Activated B cell treated with CpG ODN at 0.5 μM for 24 hours (primary cell): ENCODE results near the gene ARID3B. TPM values are rescaled to one million over a fixed set of nuclear protein-coding genes. Genes with fewer than 3 reads are reported as not detected.

Source experiments
- ATAC-seq: fragments of 200-7000 bp; cut with Tn5 transposase; one replicate; pipeline ENCODE4 v1.10.0; 2021; ENCODE audit warnings: low read depth, mild to moderate bottlenecking, moderate library complexity
- CTCF ChIA-PET: fragments of 350-600 bp; sonication (Branson Sonifier 250); formaldehyde crosslinking; loops from one replicate; lab custom pipeline; 2021; ENCODE audit warnings: antibody characterized with exemption; lab: Charles Lee
- POLR2A ChIA-PET: fragments of 350-600 bp; sonication (Branson Sonifier 250); formaldehyde crosslinking; loops from one replicate; lab custom pipeline; 2021; ENCODE audit warnings: antibody characterized with exemption; lab: Charles Lee
- DNase-seq: peaks from one replicate; pipeline ENCODE4 v3.0.0; 2022
- H3K27ac Mint-ChIP-seq: one replicate; pipeline ENCODE4 v1.8.0; 2020; ENCODE audit warnings: mixed read lengths
- H3K27me3 Mint-ChIP-seq: one replicate; pipeline ENCODE4 v1.8.0; 2021; ENCODE audit warnings: mixed read lengths
- H3K36me3 Mint-ChIP-seq: one replicate; pipeline ENCODE4 v1.8.0; 2021; ENCODE audit warnings: low read depth, mixed read lengths
- H3K4me1 Mint-ChIP-seq: one replicate; pipeline ENCODE4 v1.8.0; 2021; ENCODE audit warnings: mixed read lengths
- H3K4me3 Mint-ChIP-seq: one replicate; pipeline ENCODE4 v1.8.0; 2020; ENCODE audit warnings: mild to moderate bottlenecking, mixed read lengths
- H3K9me3 Mint-ChIP-seq: one replicate; pipeline ENCODE4 v1.8.0; 2020; ENCODE audit warnings: mixed read lengths
- CTCF ChIP-seq: fragments of 200-600 bp; IDR thresholded peaks from one replicate; pipeline ENCODE4 v1.8.0; 2022; ENCODE audit warnings: antibody characterized with exemption, mild to moderate bottlenecking
- intact Hi-C: fragments of 100-400 bp; cut with micrococcal nuclease; formaldehyde crosslinking; loops from one replicate; pipeline ENCODE4 v1.15.1; 2024
- total RNA-seq: library from RNA; stranded (reverse); gene quantifications from 2 replicates; pipeline ENCODE4 v1.2.3, GENCODE V29; 2022

The ARID3B gene
- total RNA-seq, 1 donor from 2014 or later, result 26.9 TPM

GRCh38 chr15:74621546-74621920 is 80.5 kb downstream of the ARID3B start:
- intact Hi-C loops, result loop anchor here (1.0 kb wide), 2 partner anchors 11 to 247 kb away; no protein-coding TSS in a partner anchor
- ATAC-seq (no peak), DNase-seq (no peak)
- TF ChIP-seq CTCF, result no peak
- Mint-ChIP-seq H3K27me3 (no peaks in the 10 kb centered on the region), H3K4me1 (peaks cover 58% of the 10 kb centered on the region), H3K9me3 (no peaks in the 10 kb centered on the region), H3K4me3 (no peak overlapping the region), H3K36me3 (peaks cover 82% of the 10 kb centered on the region), H3K27ac (no peak overlapping the region)
- POLR2A ChIA-PET, result interaction anchor here (0.6 to 1.6 kb wide), 4 partner anchors 9 to 156 kb away, joined by 3 to 6 read pairs (median 4); no protein-coding TSS in a partner anchor
- CTCF ChIA-PET, result interaction anchor here (0.5 to 10.6 kb wide), 7 partner anchors 11 to 330 kb away, joined by 3 to 136 read pairs (median 3); no protein-coding TSS in a partner anchor

GRCh38 chr15:74621936-74622335 is 80.9 kb downstream of the ARID3B start:
- ChIA-PET CTCF (interaction anchor here (0.8 to 10.6 kb wide), 6 partner anchors 10 to 329 kb away, joined by 3 to 136 read pairs (median 6); no protein-coding TSS in a partner anchor), POLR2A (interaction anchor here (1.6 kb wide), 1 partner anchor 8 kb away, joined by 6 read pairs; no protein-coding TSS in a partner anchor)
- TF ChIP-seq CTCF, result no peak
- DNase-seq, result no peak
- H3K4me1 Mint-ChIP-seq, result peaks cover 58% of the 10 kb centered on the region
- no peak overlapping the region for H3K27ac Mint-ChIP-seq
- no peak for ATAC-seq
- intact Hi-C loops, result loop anchor here (1.0 kb wide), 2 partner anchors 10 to 248 kb away; no protein-coding TSS in a partner anchor
- H3K4me3 Mint-ChIP-seq, result no peak overlapping the region
- H3K9me3 Mint-ChIP-seq, result no peaks in the 10 kb centered on the region
- H3K36me3 Mint-ChIP-seq, result peaks cover 85% of the 10 kb centered on the region
- no peaks in the 10 kb centered on the region for H3K27me3 Mint-ChIP-seq

GRCh38 chr15:74622758-74623157 is 81.7 kb downstream of the ARID3B start:
- Mint-ChIP-seq H3K9me3 (no peaks in the 10 kb centered on the region), H3K4me1 (peaks cover 58% of the 10 kb centered on the region), H3K4me3 (no peak overlapping the region), H3K27me3 (no peaks in the 10 kb centered on the region), H3K27ac (no peak overlapping the region), H3K36me3 (peaks cover 89% of the 10 kb centered on the region)
- TF ChIP-seq CTCF, result no peak
- intact Hi-C loops, result no loop called here
- ATAC-seq, result no peak
- CTCF ChIA-PET, result interaction anchor here (1.8 to 10.6 kb wide), 4 partner anchors 10 to 250 kb away, joined by 5 to 136 read pairs (median 6); no protein-coding TSS in a partner anchor
- POLR2A ChIA-PET, result no interaction called here
- DNase-seq, result no peak

- ATAC-seq, result no peak
- H3K27me3 Mint-ChIP-seq, result no peaks in the 10 kb centered on the region
- no peak for DNase-seq
- H3K4me3 Mint-ChIP-seq, result no peak overlapping the region
- H3K27ac Mint-ChIP-seq, result no peak overlapping the region
- intact Hi-C loops, result no loop called here
- peaks cover 60% of the 10 kb centered on the region for H3K4me1 Mint-ChIP-seq
- peaks cover 99% of the 10 kb centered on the region for H3K36me3 Mint-ChIP-seq
- ChIA-PET POLR2A (no interaction called here), CTCF (interaction anchor here (0.8 to 2.1 kb wide), 4 partner anchors 8 to 146 kb away, joined by 3 to 6 read pairs (median 6); no protein-coding TSS in a partner anchor)
- H3K9me3 Mint-ChIP-seq, result no peaks in the 10 kb centered on the region
- no peak for TF ChIP-seq CTCF
Observed at GRCh38 chr15:74624020-74624602, 83.1 kb downstream of the ARID3B start.

GRCh38 chr15:74625693-74626092 is 84.7 kb downstream of the ARID3B start:
- Mint-ChIP-seq H3K4me3 (no peak overlapping the region), H3K27me3 (no peaks in the 10 kb centered on the region), H3K36me3 (peaks cover 95% of the 10 kb centered on the region), H3K27ac (peak overlapping the region; percentile 35), H3K9me3 (no peaks in the 10 kb centered on the region), H3K4me1 (peaks cover 67% of the 10 kb centered on the region)
- DNase-seq (no peak), ATAC-seq (no peak)
- intact Hi-C loops, result no loop called here
- CTCF ChIA-PET, result no interaction called here
- POLR2A ChIA-PET, result no interaction called here
- no peak for TF ChIP-seq CTCF
